RPMI7951 (cell line): Measurements from ENCODE around the gene PXK. TPM values are rescaled to one million over a fixed set of nuclear protein-coding genes. Genes with fewer than 3 reads are reported as not detected.
"Not testable (repeated sequence)": the region's sequence is repeated elsewhere in the genome, so short reads cannot be mapped to it uniquely, and the experiment has no call there.

ENCODE experiments used
- DNase-seq: peaks from one replicate; pipeline ENCODE4 v3.0.0-alpha.2; 2012; ENCODE audit warnings: low read depth
- total RNA-seq: library from RNA; depleted of rRNA; stranded (reverse); fragments of >200 nt; shearing (Covaris generic); gene quantifications from 2 replicates; pipeline ENCODE4 v1.2.3, GENCODE V29; 2014

PXK gene
- total RNA-seq, 1 experiment from 2014 or later, result 63.6 TPM

GRCh38 chr3:58419780-58420507, 87.3 kb downstream of the PXK start:
- peak; percentile 54 for DNase-seq

DNA sequence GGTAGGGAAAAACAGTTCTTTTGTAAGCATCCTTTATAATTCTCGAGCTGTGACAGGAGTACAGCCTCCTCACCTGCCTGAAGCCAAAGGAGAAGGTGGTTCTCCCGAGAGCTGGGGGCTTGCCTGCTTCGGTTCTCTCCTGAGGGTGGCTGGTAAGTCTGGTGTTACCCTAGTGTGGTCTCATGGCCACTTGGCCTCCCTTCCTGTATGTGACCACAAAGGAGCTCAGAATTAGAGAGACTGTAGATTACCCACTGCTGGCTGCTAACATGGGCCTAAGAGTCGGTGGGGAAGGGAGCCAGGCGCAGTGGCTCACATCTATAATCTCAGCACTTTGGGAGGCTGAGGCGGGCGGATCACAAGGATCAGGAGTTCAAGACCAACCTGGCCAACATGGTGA, 88.3 kb downstream of the PXK start:
- no peak for DNase-seq

GRCh38 chr3:58422756-58423325, 90.1 kb downstream of the PXK start:
- peak; percentile 19 for DNase-seq

GRCh38 chr3:58424613-58425012, 91.9 kb downstream of the PXK start:
- DNase-seq, result no peak

- no peak for DNase-seq
Measured at GRCh38 chr3:58425782-58426181, 93.1 kb downstream of the PXK start.

DNA sequence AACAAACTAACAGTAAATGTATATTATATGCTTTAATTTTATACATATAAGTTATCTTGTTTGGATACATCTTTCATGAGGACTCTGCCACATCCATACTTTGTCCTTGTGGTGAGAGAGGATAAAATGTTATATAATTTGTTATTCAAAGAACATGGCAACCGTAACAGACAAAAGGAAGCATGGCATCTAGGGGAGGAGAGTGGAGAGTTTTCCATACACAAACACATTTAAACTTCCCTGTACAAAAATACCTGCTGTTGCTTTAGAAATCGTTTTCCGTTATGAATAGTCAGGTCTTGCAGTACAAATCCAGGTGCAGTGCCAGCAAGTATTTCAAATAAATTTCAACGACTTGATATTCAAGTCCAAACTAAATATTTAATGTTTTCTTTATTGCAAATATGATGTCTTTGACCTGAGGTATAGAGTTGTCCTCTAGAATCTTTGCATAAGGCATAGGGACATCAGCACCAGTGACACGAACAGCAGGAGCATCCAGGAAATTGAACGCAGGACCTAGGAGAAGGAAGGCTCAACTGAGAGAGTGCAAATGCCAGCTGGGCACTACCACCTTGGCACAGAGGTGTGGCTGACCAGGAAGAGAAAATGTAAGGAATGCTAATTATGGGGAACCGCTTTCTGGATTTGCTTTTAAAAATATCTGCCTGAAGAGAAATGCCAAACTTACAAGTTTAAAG, 95.1 kb downstream of the PXK start:
- DNase-seq, result no peak

GRCh38 chr3:58429657-58430056, 97.0 kb downstream of the PXK start:
- DNase-seq, result no peak

DNA sequence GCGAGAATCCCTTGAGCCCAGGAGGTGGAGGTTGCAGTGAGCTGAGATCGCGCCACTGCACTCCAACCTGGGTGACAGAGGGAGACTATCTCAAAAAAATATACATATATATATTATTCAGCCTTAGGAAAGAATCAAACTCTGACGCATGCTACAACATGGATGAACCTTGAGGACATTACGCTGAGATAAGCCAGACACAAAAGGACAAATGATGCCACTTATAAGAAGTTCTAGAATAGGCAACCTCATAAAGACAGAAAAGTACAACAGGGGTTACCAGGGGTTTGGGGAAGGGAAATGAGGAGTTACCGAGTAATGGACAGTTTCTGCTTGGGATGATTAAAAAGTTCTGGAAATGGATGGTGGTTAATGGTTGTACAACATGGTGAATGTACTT, 100.2 kb downstream of the PXK start:
- no peak for DNase-seq

GRCh38 chr3:58433400-58434167, 100.9 kb downstream of the PXK start, which contains the start of gene PDHB:
Gene PDHB (minus strand): TSS chr3:58433832. CDS start chr3:58433809, 23 bp downstream.
- DNase-seq, result peak; percentile 91

GRCh38 chr3:58434168-58434504, 101.4 kb downstream of the PXK start:
- DNase-seq, result no peak

DNA sequence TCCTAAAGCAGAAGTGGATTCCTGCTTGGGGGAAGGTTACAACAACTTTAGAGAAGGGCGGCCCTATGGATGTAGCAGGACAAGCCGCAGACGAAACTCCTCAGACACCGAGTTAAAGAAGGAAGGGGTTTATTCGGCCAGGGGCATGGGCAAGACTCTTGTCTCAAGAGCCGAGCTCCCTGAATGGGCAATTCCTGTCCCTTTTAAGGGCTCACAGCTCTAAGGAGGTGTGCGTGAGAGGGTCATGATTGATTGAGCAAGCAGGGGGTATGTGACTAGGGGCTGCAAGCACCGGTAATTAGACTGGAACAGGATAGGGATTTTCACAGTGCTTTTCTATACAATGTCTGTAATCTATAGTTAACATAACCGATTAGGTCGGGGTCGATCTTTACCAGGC, 101.8 kb downstream of the PXK start:
- DNase-seq, result no peak

DNA sequence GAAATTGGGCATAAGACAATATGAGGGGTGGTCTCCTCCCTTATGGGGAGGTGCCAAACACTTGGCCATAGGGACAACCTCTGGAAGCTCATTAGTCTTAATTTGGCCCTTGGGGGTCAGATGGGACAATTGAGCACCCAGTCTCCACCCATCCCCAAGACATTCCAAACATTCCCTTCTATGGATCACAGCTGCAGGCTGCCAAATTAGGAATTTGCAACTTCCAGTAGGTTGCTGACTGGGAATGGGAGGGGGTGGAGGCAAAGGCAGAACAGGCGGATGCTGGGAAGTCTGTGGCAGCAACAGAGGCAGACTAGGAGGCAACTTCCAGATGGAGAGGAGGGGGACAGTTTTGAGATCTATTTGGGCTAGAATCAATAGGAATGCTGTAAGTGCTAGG, 102.3 kb downstream of the PXK start:
- DNase-seq, result peak; percentile 78

DNA sequence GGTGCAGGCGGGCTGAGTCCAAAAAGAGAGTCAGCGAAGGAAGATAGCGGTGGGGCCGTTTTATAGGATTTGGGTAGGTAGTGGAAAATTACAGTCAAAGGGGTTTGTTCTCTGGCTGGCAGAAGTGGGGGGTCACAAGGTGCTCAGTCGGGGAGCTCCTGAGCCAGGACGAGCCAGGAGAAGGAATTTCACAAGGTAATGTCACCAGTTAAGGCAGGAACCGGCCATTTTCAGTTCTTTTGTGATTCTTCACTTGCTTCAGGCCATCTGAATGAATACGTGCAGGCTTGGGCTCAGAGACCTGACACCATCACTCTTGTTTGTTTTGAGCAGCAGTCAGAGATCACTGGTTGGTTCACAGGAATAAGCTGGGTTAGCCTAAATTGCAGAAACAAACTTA, 104.6 kb downstream of the PXK start:
- not testable (repeated sequence) for DNase-seq

DNA sequence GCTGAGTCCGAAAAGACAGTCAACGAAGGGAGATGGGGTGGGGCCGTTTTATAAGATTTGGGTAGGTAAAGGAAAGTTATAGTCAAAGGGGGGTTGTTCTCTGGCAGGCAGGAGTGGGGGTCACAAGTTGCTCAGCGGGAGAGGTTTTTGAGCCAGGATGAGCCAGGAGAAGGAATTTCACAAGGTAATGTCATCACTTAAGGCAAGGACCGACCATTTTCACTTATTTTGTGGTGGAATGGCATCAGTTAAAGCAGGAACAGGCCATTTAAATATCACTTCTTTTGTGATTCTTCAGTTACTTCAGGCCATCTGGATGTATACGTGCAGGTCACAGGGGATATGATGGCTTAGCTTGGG, 108.3 kb downstream of the PXK start:
- not testable (repeated sequence) for DNase-seq

DNA sequence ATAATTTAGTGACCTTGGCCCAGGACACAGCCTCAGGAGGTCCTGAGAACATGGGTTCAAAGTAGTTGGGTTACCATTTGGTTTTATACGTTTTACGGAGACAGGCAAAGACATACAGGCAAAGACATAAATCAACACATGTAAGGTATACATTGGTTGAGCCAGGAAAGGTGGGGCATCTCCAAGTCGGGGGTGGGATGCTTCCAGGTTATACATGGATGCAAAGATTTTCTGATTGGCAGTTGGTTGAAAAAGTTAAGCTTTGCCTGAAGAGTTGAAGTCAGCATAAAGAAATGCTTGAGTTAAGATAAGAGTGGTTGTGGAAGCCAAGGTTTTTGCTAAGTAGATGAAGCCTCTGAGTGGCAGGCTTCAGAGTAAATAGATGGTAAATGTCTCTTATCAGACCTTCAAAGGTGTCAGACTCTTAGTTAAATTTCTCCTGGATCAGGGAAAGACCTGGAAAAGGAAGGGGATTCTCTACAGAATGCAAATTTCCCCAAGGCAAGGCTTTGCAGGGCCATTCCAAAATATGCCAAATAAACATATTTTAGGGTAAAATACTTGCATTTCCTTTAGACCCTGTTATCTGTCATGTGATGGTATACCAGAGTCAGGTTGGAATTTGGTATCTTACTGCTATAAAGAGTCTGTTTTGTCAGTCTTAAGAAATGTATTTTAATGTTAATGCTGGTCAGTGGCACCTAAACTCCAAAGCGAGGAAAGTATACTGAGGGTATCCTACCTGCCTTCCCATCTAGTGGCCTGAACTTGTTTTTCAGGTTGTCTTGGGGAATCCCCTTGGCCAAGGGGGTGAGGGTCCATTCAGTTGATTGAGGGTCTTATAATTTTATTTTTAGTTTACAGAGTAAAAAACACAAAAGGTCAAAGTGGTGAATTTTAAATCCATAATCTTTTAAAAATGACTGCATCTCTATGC, 109.1 kb downstream of the PXK start:
- DNase-seq, result no peak

GRCh38 chr3:58452176-58452575, 119.5 kb downstream of the PXK start:
- DNase-seq, result no peak

GRCh38 chr3:58459160-58459559, 126.5 kb downstream of the PXK start:
- DNase-seq, result no peak

DNA sequence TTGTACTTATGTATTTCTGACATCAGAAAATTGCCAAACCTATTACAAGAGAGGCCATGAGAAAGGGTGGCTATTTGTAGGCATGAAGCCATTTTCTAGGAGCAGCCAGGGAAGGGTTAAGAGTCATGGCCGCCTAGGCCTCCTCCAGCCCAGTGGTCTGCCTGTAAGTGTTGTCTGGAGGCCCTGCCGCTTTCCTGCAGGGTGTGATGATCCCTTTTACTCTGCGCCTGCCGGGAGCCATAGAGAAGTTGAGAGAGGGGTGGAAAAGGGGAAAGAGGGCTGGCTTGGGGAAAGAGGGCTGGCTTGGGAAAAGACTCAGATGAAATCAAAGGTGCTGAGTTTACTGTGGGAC, 130.1 kb downstream of the PXK start:
- no peak for DNase-seq

GRCh38 chr3:58463181-58463941, 130.7 kb downstream of the PXK start:
- DNase-seq, result peak; percentile 87

GRCh38 chr3:58463942-58464271, 131.2 kb downstream of the PXK start:
- DNase-seq, result no peak

GRCh38 chr3:58464866-58465265, 132.2 kb downstream of the PXK start:
- no peak for DNase-seq
